Midbrain (tissue), 1 donor: ENCODE data around the gene FADS2.
A peak's percentile ranks its signal among the peaks of the same experiment; 100 is the strongest.

Experiments
- DNase-seq: peaks from one replicate; lab custom pipeline; 2025; lab: John Stamatoyannopoulos, UW

FADS2 gene

DNA sequence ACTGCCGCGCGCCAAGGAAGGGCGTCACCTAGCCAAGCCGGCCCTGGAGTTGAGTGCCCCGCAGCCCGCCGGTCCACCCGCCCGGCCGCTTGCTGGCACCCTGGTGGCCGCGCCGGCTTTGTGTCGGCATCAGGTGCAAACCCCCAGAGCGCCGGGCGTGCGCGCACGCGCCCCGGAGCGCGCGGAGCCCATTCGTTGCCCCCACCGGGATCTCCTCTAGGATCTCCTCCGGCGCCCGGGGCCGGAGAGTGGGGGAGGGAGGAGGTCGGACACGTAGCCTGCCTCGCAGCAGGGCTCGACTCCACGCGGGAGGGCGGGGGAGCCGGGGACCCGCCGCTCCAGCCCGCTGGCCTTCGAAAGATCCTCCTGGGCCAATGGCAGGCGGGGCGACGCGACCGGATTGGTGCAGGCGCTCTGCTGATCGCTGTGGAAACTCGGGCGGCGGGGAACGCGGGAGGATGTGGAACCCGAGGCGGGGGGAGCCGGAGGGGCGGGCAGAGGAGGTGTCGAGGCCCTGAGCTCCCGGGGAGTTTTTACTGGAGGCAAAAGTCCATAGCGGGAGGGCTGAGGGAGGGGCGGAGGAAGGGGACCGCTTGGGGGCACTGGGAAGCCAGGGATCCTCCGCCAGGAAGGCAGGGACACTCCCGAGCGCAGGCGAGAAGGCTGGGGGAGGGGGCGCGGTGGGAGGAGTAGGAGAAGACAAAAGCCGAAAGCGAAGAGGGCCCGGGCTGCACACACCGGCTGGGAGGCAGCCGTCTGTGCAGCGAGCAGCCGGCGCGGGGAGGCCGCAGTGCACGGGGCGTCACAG is at the start of gene FADS2:
Gene FADS2, plus strand, starts transcription at position 730 of the 808 bp plus-strand sequence. CDS start 91 bp downstream, outside the sequence.
- peak; percentile 93 for DNase-seq

DNA sequence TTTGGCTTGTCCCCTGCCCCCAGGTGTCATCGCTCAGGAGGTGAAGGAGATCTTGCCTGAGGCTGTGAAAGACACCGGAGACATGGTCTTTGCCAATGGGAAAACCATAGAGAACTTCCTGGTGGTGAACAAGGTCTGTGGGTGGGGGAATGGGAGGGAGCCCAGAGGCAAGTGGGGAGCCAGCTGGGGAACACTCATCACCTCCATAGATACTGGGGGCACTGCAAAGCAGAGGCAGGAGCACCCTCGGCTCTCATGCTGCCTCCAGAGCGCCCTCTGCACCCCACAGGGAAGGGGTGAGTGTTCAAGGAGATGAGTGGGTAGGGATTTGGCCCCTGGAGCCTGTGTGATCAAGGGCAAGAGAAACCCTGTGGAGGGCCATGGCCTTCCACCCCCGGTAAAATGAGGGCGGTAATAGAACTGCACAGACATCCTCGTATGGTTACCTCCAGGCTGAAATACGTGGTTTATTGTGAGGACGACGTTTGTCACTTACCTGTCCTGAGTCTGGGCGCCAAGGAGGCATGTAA is 49.7 kb upstream of the FADS2 start:
- no peak for DNase-seq

DNA sequence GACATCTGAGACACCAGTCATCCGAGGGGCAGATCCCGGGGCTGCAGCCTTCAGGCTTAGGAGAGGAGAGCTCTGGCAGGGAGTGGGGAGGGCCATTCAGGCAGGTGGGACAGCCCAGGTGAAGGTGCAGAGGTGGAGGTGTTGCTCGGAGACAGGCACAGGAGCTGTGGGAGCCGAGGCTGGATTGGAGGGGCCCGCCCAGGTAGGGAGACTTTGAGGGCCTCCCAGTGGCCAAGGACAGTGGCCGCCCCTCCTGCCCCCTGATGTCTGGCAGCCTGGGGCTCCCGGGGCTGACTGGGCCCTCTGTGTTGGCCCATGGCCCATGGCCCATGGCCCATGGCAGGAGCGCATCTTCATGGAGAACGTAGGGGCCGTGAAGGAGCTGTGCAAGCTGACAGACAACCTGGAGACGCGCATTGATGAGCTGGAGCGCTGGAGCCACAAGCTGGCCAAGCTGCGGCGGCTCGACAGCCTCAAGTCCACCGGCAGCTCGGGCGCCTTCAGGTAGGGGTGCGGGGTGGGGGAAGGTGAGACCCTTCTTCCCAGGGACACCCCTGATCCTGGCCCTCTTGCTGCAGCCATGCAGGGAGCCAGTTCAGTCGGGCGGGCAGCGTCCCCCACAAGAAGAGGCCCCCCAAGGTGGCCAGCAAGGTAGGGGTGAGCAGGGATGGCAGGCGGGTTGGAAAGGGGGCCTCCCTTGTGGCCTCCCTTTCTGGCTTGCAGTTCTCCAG is 49.0 kb upstream of the FADS2 start:
- DNase-seq, result no peak

DNA sequence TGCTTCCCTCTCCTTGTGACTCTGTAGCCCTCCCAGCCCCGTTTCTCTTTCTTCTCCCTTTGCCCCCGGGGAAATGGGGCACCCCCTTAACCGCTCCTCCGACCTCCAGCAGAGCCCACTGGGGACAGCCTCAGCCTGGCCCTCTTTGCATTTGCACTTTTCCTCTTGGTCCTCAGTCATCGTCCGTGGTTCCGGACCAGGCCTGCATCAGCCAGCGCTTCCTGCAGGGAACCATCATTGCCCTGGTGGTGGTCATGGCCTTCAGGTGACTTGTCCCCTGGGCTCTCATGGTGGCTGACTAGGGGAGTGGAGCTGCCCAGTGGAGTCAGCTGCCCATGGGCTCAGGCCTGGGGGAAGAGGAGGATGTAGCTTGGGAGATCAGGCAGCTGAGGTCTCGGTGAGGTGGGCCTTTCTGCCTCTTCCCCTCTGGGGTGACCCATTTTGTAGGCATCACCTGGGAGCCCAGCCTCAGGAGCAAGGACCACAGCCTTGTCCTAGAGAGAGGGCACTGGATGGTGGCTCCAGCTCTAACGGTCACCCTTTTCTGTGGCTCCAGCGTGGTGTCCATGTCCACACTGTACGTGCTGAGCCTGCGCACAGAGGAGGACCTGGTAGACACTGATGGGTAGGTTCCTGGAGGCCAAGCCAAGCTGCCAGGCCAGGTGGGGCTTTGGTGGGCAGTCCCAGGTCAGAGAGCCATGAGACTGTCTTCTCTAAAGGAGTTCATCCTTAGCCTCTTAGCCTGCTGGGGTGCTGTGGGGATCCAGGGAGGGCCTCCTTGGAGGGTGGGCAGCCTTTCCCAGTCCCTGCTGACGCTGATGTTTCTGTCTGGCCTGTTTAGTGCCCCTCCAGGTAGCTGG is 48.2 kb upstream of the FADS2 start:
- no peak for DNase-seq

DNA sequence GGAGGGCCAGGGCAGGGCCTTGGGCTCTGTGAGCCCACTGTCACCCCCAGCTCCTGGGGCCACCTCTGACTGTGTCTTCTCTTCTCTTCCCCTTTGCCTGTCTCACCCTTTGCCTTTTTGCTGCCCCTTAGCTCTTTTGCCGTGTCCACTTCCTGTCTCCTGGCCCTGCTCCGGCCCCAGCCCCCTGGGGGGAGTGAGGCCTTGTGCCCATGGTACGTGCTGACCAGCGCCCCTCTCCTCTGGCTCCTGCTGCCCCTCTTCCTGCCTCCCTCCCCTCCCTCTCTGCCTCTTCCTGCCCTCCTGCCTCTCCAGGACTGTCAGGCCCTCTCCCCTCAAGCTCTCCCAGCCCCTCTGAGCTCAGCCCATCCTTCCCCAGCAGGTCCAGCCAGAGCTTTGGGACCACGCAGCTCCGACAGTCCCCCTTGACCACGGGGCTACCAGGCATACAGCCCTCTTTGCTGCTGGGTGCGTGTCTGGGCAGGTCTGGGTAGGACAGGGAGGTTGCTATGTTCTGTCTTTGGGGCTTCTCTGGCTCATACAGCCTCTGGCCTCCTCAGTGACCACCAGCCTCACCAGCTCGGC is 47.4 kb upstream of the FADS2 start:
- DNase-seq, result no peak

DNA sequence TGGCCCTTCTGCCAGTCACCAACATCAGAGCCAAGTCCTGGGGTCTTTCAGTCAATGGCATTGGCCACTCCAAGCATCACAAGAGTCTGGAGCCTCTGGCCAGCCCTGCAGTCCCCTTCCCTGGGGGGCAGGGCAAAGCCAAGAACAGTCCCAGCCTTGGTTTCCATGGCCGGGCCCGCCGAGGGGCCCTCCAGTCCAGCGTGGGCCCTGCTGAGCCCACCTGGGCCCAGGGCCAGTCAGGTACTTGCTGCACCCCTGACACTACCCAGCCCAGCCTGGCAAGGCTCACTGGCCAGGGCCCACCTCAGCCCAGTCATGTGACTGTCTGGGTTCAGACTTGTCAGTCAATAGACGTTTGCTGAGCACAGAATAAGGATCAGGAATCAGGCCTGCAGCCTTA is 46.5 kb upstream of the FADS2 start:
- DNase-seq, result no peak

DNA sequence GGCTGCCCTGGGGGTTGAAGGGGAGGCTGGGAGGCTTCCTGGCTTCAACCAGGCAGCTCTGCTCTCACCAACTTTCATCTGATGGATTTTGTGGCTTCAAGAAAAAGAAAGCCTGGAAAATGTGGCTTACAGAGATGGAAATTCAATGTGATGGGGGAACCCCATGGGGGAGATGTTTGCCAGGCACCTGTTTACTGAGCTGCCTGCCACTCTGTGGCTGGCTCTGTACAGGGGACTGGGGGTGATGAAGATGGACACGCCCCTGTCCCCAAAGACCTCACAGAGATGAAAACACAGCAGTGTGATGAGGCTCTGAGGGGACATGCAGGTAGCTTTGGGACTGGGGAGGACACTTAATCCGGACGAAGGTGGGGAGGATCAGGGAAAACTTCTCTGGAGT is 45.8 kb upstream of the FADS2 start:
- no peak for DNase-seq

DNA sequence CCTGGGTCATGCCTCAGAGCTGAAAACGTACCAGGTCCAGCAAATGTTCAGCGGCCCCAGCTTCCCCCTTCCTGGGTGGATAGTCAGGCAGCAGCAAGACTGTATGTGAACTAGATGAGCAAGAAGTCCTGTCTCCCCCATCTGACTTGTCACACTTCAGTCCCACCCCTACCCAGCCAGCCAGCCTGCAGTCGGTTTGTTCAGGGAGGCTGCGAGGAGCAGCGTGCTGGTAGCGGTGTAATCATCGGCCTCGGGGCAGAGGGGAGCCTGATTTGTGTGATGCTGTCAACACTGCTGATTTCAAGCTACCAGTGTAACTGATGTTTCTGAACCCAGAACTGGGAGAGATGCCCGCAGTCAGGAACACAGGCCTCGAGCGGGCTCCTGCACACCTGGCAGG is 45.3 kb upstream of the FADS2 start:
- DNase-seq, result no peak

DNA sequence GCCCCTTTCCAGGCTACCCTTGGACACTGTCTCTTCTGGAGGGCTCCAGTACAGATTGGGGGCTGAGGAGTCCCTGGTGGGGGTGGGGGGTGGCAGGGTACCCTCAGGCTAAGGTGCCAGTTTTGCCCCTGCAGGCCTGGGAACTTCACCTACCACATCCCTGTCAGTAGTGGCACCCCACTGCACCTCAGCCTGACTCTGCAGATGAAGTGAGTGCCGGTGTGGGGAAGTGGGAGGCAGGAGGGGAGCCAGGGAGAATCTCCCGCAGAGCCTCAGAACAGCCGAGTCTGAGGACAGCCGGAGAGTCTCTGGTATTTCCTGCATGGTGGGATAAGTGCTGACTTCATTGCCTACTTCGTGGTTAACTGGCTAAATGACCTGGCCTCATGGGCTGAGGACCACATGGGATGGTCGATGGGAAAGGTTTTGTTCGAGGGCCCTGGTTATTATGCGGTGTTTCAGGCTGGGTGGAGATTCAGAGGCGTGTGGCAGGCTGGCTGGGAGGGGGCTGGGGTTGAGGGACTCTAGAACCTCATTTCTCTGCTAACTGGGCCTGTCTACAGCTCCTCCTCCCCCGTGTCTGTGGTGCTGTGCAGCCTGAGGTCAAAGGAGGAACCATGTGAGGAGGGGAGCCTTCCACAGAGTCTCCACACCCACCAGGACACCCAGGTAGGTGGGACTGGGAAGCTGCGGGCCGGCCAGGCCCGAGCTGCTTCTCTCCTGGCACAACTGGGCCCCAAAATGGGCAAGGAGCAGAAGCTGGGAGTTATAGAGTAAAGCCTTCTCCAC is 44.2 kb upstream of the FADS2 start:
- no peak for DNase-seq

DNA sequence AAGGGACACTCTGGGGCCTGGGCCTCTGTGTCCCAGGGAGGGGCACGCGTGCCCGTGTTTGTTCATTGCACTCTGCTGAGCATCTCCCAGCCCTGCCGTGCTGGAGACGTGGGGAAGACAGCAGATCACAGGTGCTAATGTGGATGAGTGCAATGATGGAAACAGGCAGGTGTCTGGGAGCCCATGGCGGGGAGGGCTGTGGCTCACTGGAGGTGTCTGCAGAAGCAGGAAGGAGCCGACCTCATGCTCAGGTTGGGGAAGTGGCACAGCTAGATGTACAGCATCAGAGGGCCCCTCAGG is 43.6 kb upstream of the FADS2 start:
- no peak for DNase-seq

DNA sequence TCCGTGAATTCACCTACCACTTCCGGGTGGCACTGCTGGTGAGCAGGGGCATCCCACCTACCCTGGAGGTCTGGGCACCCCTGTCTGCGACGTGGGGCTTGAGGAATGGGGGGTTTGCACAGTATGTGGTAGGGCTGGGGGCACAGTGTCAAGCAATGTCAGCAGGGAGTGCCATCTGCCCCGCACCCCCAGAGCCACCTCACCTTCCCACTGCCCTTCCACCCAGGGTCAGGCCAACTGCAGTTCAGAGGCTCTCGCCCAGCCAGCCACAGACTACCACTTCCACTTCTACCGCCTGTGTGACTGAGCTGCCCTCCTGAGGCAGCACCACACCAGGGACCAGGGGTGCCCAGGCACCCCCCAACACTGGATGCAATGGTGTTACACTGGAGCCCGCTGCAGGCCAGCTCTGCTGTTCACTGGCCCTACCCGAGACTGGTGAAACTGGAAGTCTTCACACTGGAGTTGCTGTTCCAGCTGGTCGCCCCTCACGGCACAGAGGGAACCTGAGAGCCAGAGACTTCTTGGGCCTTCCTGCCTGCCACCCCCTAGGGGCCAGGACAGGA is 42.2 kb upstream of the FADS2 start:
- DNase-seq, result no peak

DNA sequence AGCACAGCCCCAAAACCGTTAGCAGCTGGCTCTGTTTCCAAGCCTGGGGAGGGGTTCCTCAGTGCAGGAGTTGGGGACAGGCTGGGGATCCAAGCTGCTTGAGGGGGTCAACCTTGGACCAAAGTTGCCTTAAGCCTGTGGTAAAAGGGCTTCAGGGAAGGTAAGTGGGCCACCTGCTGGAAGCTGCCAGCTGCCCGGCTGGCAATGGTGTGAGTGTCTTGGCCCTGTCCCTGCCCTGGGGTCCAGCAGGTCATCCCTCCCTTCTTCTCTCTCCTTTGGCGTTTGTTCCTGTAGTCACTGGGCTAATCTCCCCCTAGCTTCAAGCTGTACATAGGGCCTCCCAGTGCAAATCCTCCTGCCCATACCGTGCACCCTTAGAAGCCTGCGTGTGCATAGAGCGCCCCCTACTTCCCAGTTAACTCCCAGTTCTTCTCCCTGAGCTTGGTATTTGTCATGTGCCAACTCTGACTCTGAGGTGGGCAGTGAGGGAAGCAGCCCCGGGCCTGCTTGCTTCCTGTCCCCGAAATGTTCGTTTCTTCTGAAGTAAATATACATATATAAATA is 40.1 kb upstream of the FADS2 start:
- DNase-seq, result peak; percentile 74

DNA sequence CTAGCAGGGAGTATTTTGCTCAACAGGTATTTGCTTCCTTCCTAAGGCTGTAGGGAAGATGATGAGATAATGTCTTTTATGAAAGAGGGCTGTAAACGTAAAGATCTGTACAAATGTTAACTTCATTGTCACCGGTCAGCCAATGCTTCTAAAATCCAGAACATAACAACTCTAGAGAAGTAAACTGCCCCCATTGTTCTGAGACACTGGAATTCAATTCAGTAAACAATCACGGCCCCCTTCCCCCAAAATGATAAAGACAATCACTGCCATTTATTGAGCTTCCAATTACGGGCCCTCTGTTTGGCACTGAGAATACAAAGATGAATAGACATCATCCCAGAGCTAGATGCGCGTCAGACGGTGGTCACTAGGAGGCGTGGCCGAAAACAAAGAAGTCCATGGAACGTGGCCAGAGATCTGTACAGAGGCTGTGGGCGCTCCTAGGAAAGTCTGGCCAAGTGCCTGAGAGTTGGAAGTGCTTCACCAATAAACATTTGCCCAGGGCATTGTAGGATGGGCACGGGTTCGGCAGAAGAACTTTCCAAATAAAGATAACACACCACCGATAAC is 36.3 kb upstream of the FADS2 start:
- DNase-seq, result peak; percentile 92

DNA sequence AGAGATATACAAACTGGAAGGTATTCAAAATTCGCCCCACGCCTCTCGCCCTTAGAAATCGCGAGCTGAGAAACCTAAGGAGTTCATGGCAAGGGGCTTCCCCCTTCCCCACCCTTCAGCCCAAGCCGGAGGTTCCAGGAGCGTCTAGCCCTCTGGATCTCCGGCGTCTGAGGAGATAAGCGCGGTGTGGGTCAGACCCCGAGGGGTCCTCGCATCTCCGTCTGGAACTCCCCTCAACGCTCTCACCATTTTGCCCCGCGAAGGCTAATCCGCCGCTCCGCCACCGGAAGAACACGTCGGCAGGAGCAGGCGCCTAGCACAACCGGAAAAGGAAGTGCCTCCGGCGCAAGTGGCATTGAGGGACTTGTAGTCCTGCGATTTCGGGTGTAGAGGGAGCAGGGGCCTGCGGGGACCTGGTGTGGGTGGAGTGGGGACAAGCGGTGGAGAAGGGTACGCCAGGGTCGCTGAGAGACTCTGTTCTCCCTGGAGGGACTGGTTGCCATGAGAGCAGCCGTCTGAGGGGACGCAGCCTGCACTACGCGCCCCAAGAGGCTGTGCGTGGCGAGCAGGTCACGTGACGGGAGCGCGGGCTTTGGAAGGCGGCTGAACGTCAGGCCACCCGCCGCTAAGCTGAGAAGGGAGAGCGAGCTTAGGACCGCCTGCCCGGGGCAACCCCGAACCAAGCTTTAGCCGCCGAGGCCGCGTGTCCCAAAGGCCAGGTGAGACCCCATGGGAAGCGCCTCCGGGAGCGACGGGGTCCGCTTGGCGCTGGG is 35.6 kb upstream of the FADS2 start, which contains the start of the genes FEN1 and TMEM258:
Gene FEN1, plus strand, starts transcription at position 602 of the 773 bp plus-strand sequence. CDS start 2,451 bp downstream, outside the sequence.
Gene TMEM258, minus strand, starts transcription at position 290 of the 773 bp plus-strand sequence. Its CDS starts 41 bp downstream, at position 249.
- peak; percentile 95 for DNase-seq

DNA sequence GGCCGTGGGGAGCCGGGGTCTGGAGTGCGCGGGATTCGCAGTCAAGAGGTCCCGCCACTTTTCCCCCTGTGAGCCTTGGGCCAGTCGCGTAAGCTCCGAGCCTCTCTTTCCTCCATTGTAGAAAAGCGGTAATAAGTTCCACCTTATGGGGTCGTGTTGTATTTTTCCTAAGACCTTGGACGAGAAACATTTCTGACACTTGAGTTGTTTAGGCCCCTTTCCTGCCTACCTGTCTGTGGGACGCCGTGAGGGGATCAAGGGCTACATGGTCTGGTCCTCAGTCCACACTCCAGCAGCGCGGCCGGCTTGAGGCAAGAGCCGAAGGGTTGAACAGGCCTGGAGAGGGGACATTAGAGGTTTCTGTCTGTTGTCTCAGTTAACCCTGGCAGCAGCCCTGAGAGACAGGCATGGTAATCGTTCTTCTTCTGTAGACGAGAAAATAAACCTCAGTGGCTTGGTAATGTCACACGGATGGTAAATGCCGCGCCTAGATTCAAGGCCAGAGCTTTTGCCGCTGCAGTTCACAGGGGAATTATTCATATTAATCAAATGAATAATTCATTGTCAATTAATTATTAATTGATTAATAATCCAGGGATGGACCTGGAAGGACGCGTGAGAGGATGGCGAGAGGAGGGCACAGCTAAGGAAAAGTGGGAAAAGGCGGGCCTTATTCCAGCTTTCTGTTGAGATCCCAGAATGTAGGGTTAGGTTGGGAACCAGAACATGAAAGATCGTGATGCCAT is 34.8 kb upstream of the FADS2 start:
- no peak for DNase-seq

DNA sequence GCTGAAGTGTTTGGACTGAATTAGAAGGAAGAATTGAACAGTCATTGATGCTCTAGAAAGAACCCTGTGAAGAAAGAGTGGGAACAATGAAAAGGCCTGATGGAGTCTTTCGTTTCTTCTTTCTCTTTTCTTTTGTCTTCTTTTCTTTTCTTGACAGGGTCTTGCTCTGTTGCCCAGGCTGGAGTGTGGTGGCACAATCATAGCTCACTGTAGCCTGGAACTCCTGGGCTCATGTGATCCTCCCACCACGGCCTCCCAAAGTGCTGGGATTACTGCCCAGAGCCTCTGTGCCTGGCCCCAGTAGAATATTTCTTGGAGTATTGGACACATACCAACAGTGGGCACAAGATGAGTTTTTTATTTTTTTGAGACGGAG is 34.3 kb upstream of the FADS2 start:
- DNase-seq, result no peak

DNA sequence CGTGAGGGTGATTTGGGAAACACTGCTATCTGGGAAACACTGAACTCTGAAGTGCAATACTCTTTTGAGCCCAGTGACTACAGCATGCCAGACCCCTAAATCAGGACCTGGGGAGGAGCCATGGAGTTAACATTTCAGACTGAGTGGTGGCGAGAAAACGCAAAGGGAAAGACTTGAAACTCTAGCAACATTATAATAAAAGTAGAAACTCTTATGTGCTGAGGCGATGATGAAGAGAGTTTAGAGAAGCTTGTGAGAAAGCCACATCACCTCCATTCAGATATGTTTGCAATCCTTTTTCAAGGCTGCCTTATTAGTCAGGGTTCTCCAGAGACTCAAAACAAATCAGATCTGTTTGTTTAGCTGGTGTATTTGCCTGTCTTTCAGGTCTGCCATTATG is 33.5 kb upstream of the FADS2 start:
- DNase-seq, result no peak

DNA sequence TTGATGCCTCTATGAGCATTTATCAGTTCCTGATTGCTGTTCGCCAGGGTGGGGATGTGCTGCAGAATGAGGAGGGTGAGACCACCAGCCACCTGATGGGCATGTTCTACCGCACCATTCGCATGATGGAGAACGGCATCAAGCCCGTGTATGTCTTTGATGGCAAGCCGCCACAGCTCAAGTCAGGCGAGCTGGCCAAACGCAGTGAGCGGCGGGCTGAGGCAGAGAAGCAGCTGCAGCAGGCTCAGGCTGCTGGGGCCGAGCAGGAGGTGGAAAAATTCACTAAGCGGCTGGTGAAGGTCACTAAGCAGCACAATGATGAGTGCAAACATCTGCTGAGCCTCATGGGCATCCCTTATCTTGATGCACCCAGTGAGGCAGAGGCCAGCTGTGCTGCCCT is 32.6 kb upstream of the FADS2 start:
- no peak for DNase-seq
